Fibroblast of lung (primary cell): ENCODE results near the gene GPX2. TPM values are rescaled to one million over a fixed set of nuclear protein-coding genes. Genes with fewer than 3 reads are reported as not detected.

Experiments used
- DNase-seq, 2 donors: peaks; one replicate each; pipeline versions ENCODE4 v3.0.0 to v3.0.0-alpha.2; 2010; ENCODE audit warnings: low read depth in 2 of 2
- H2AFZ ChIP-seq: 2 replicates; pipeline ENCODE4 v1.5.1; 2012; ENCODE audit warnings: low read length, control low read depth, inconsistent platforms
- H3K27ac ChIP-seq: 2 replicates; pipeline ENCODE4 v1.5.1; 2011; ENCODE audit warnings: low read length, control low read depth; ENCODE audit not compliant: insufficient read depth
- H3K27me3 ChIP-seq: 2 replicates; pipeline ENCODE4 v1.5.1; 2011; ENCODE audit warnings: mild to moderate bottlenecking, low read length; ENCODE audit not compliant: control insufficient read depth, insufficient read depth
- H3K36me3 ChIP-seq: 2 replicates; pipeline ENCODE4 v1.5.1; 2011; ENCODE audit warnings: low read length; ENCODE audit not compliant: control insufficient read depth, insufficient read depth
- H3K4me1 ChIP-seq: 2 replicates; pipeline ENCODE4 v1.5.1; 2011; ENCODE audit warnings: low read length; ENCODE audit not compliant: control insufficient read depth, insufficient read depth; ENCODE audit errors: extremely low read depth
- H3K4me2 ChIP-seq: 2 replicates; pipeline ENCODE4 v1.5.1; 2011; ENCODE audit warnings: low read length, control low read depth; ENCODE audit not compliant: insufficient read depth; ENCODE audit errors: extremely low read depth
- H3K4me3 ChIP-seq, 4 experiments: fragments of 200-600 bp in 1 of 4; sonication (generic) in 1 of 4; replicated peaks in 1 of 4; 2 replicates each; pipeline ENCODE4 v1.5.1; 2011 to 2016; ENCODE audit warnings: low read length in 4 of 4, low read depth in 3 of 4, mild to moderate bottlenecking in 3 of 4, control low read depth in 2 of 4, inconsistent platforms in 1 of 4, mixed read lengths in 1 of 4; ENCODE audit not compliant: insufficient read depth in 1 of 4; ENCODE audit errors: control extremely low read depth in 1 of 4
- H3K79me2 ChIP-seq: 2 replicates; pipeline ENCODE4 v1.5.1; 2012; ENCODE audit warnings: mild to moderate bottlenecking, low read length, inconsistent platforms; ENCODE audit not compliant: control insufficient read depth, insufficient read depth
- H3K9ac ChIP-seq: 2 replicates; pipeline ENCODE4 v1.5.1; 2011; ENCODE audit warnings: mild to moderate bottlenecking, low read length, control low read depth; ENCODE audit not compliant: insufficient read depth
- H3K9me3 ChIP-seq: 2 replicates; pipeline ENCODE4 v1.5.1; 2012; ENCODE audit warnings: low read depth, low read length; ENCODE audit not compliant: control insufficient read depth, insufficient read depth
- H4K20me1 ChIP-seq: 2 replicates; pipeline ENCODE4 v1.5.1; 2011; ENCODE audit warnings: low read length; ENCODE audit not compliant: control insufficient read depth, insufficient read depth; ENCODE audit errors: extremely low read depth
- CTCF ChIP-seq, 2 donors: IDR thresholded peaks in 1 of 2; conservative IDR thresholded peaks in 1 of 2; 1 replicate in 1 of 2; 2 replicates in 1 of 2; pipeline ENCODE4 v1.5.1; 2011 to 2012; ENCODE audit warnings: low read length in 2 of 2, control low read depth in 1 of 2, inconsistent platforms in 1 of 2, low read depth in 1 of 2, mild to moderate bottlenecking in 1 of 2
- EZH2 ChIP-seq: IDR thresholded peaks from 2 replicates; pipeline ENCODE4 v1.5.1; 2012; ENCODE audit warnings: low read length, control low read depth, mild to moderate bottlenecking; ENCODE audit errors: missing control alignments
- polyA plus RNA-seq, 2 donors: library from polyadenylated mRNA; depleted of rRNA in 1 of 2; stranded (reverse) in 1 of 2; unstranded in 1 of 2; fragments of >200 nt; gene quantifications; 2 replicates each; pipeline ENCODE4 v1.2.1, GENCODE V29; 2011 to 2012; ENCODE audit warnings: missing spikeins in 1 of 2
- total RNA-seq: library from RNA; depleted of rRNA; stranded (reverse); fragments of >200 nt; gene quantifications from 2 replicates; pipeline ENCODE4 v1.2.1, GENCODE V29; 2014

GPX2 gene
- total and polyA plus RNA-seq, 2 donors (not counting 1 experiment from before 2014, with no cell fraction given): not detected

GRCh38 chr14:64939817-64940190, 2.7 kb downstream of the GPX2 start:
- no peak for DNase-seq
- no peaks in the 10 kb centered on the region for H3K36me3 ChIP-seq
- H4K20me1 ChIP-seq: no peaks in the 10 kb centered on the region
- TF ChIP-seq CTCF (conservative IDR thresholded peaks at IDR 0.05 in 1 of 2, IDR thresholded peaks at IDR 0.05 in 1 of 2; ENCODE audit: low read depth in 1 of 2, low read length in 2 of 2) (no peak), EZH2 (no peak)
- no peaks in the 10 kb centered on the region for H3K79me2 ChIP-seq
- no peak overlapping the region for H3K27ac ChIP-seq
- H3K4me1 ChIP-seq: no peaks in the 10 kb centered on the region
- H3K4me3 ChIP-seq: no peak overlapping the region
- H2AFZ ChIP-seq: no peak overlapping the region
- H3K27me3 ChIP-seq: no peaks in the 10 kb centered on the region
- H3K9me3 ChIP-seq: no peaks in the 10 kb centered on the region
- H3K9ac ChIP-seq: no peak overlapping the region
- H3K4me2 ChIP-seq: no peak overlapping the region

- Histone ChIP-seq H4K20me1 (no peaks in the 10 kb centered on the region), H3K4me3 (no peak overlapping the region), H3K9me3 (no peaks in the 10 kb centered on the region), H3K36me3 (peaks cover 2% of the 10 kb centered on the region), H2AFZ (no peak overlapping the region), H3K4me2 (no peak overlapping the region), H3K9ac (no peak overlapping the region), H3K27ac (no peak overlapping the region), H3K27me3 (no peaks in the 10 kb centered on the region), H3K79me2 (no peaks in the 10 kb centered on the region), H3K4me1 (no peaks in the 10 kb centered on the region)
- no peak for TF ChIP-seq CTCF (conservative IDR thresholded peaks at IDR 0.05 in 1 of 2, IDR thresholded peaks at IDR 0.05 in 1 of 2; ENCODE audit: low read depth in 1 of 2, low read length in 2 of 2)
- no peak for TF ChIP-seq EZH2
- no peak for DNase-seq
These were observed 3.4 kb downstream of the GPX2 start for GRCh38 chr14:64938972-64939816.

- Histone ChIP-seq H3K9me3 (no peaks in the 10 kb centered on the region), H2AFZ (no peak overlapping the region), H3K4me2 (no peak overlapping the region), H3K9ac (no peak overlapping the region), H4K20me1 (no peaks in the 10 kb centered on the region), H3K36me3 (peaks cover 2% of the 10 kb centered on the region), H3K27me3 (no peaks in the 10 kb centered on the region), H3K27ac (no peak overlapping the region), H3K4me3 (no peak overlapping the region), H3K4me1 (no peaks in the 10 kb centered on the region), H3K79me2 (no peaks in the 10 kb centered on the region)
- TF ChIP-seq EZH2 (no peak), CTCF (conservative IDR thresholded peaks at IDR 0.05 in 1 of 2, IDR thresholded peaks at IDR 0.05 in 1 of 2; ENCODE audit: low read depth in 1 of 2, low read length in 2 of 2) (peak; percentile 23 to 27)
- DNase-seq: peak in 1 of 2 donors; percentile 11
These were observed 4.7 kb downstream of the GPX2 start for GRCh38 chr14:64937821-64938193.
